H1 (cell line): ENCODE results near the gene ZNF516. TPM values are rescaled to one million over a fixed set of nuclear protein-coding genes. Genes with fewer than 3 reads are reported as not detected.

Source experiments
- BACH1 ChIP-seq: IDR thresholded peaks from 2 replicates; pipeline ENCODE4 v1.6.1; 2012; ENCODE audit warnings: low read length, improper control_type of control experiment
- BRCA1 ChIP-seq: IDR thresholded peaks from 2 replicates; pipeline ENCODE4 v1.6.1; 2012; ENCODE audit warnings: low read depth, low read length, improper control_type of control experiment
- CEBPB ChIP-seq: IDR thresholded peaks from 2 replicates; pipeline ENCODE4 v1.6.1; 2012; ENCODE audit warnings: low read depth, low read length
- CHD1 ChIP-seq: IDR thresholded peaks from 2 replicates; pipeline ENCODE4 v1.6.1; 2012; ENCODE audit warnings: low read depth, low read length, improper control_type of control experiment
- CHD2 ChIP-seq: IDR thresholded peaks from 2 replicates; pipeline ENCODE4 v1.6.1; 2012; ENCODE audit warnings: low read length, improper control_type of control experiment
- GABPA ChIP-seq: IDR thresholded peaks from 2 replicates; pipeline ENCODE4 v1.6.1; 2011; ENCODE audit warnings: mild to moderate bottlenecking, low read length, moderate library complexity, borderline replicate concordance; ENCODE audit not compliant: insufficient read depth
- JUN ChIP-seq: IDR thresholded peaks from 2 replicates; pipeline ENCODE4 v1.6.1; 2011; ENCODE audit warnings: low read depth, mild to moderate bottlenecking, improper control_type of control experiment, low read length
- POLR2A ChIP-seq, 2 experiments: IDR thresholded peaks; 1 replicate in 1 of 2; 2 replicates in 1 of 2; pipeline ENCODE4 v1.6.1; 2011; ENCODE audit warnings: low read depth in 2 of 2, low read length in 2 of 2, mild to moderate bottlenecking in 2 of 2; ENCODE audit errors: control extremely low read depth in 1 of 2
- POLR2AphosphoS5 ChIP-seq: IDR thresholded peaks from 2 replicates; pipeline ENCODE4 v1.6.1; 2011; ENCODE audit warnings: low read depth, low read length
- RAD21 ChIP-seq, 2 experiments: IDR thresholded peaks in 1 of 2; conservative IDR thresholded peaks in 1 of 2; 2 replicates each; pipeline ENCODE4 v1.6.1; 2011; ENCODE audit warnings: low read depth in 2 of 2, low read length in 2 of 2, improper control_type of control experiment in 1 of 2, inconsistent platforms in 1 of 2, mild to moderate bottlenecking in 1 of 2, moderate library complexity in 1 of 2
- RBBP5 ChIP-seq: IDR thresholded peaks from 2 replicates; pipeline ENCODE4 v1.7.1; 2012; ENCODE audit warnings: low read depth, mild to moderate bottlenecking, inconsistent platforms, low read length, moderate library complexity, borderline replicate concordance
- RXRA ChIP-seq: IDR thresholded peaks from 2 replicates; pipeline ENCODE4 v1.6.1; 2011; ENCODE audit warnings: low read depth, mild to moderate bottlenecking, low read length, moderate library complexity; ENCODE audit not compliant: insufficient read depth
- SIX5 ChIP-seq: IDR thresholded peaks from 2 replicates; pipeline ENCODE4 v1.6.1; 2011; ENCODE audit warnings: mild to moderate bottlenecking, low read depth, low read length
- SP2 ChIP-seq: IDR thresholded peaks from 2 replicates; pipeline ENCODE4 v1.6.1; 2012; ENCODE audit warnings: mild to moderate bottlenecking, low read length, inconsistent platforms
- SP4 ChIP-seq: IDR thresholded peaks from 2 replicates; pipeline ENCODE4 v1.6.1; 2012; ENCODE audit warnings: low read length, inconsistent platforms
- polyA plus RNA-seq, 7 experiments: library from polyadenylated mRNA; depleted of rRNA in 3 of 7; stranded (reverse) in 5 of 7; unstranded in 2 of 7; fragments of >200 nt in 5 of 7; fragments of 200-250 nt in 2 of 7; gene quantifications; 1 replicate in 5 of 7; 2 replicates in 1 of 7; 4 replicates in 1 of 7; pipeline versions ENCODE4 v1.2.1 to v1.2.3, GENCODE V29; 2011 to 2013; ENCODE audit warnings: missing spikeins in 2 of 7, mixed read lengths in 2 of 7
- total RNA-seq: library from RNA; stranded (reverse); fragmentation: NEBNext Ultra II Directional; extraction: Animal tissue kit (Norgen Biotek cat#: 25700); gene quantifications from 2 replicates; pipeline ENCODE4 v1.2.1, GENCODE V29; 2021
- TF ChIP-seq, protein P1 (sequence below), 3 experiments: IDR thresholded peaks; 1 replicate in 2 of 3; 2 replicates in 1 of 3; pipeline versions ENCODE4 v1.5.1 to v1.6.1; 2011; ENCODE audit warnings: low read length in 3 of 3, mild to moderate bottlenecking in 3 of 3, inconsistent platforms in 2 of 3, low read depth in 1 of 3, moderate library complexity in 1 of 3; ENCODE audit not compliant: insufficient read depth in 1 of 3; ENCODE audit errors: control extremely low read depth in 1 of 3
- TF ChIP-seq, protein P2 (sequence below): IDR thresholded peaks from 2 replicates; pipeline ENCODE4 v1.6.1; 2012; ENCODE audit warnings: low read length, inconsistent platforms
- TF ChIP-seq, protein P3 (sequence below): IDR thresholded peaks from 2 replicates; pipeline ENCODE4 v1.6.1; 2011; ENCODE audit warnings: low read depth, mild to moderate bottlenecking, low read length; ENCODE audit not compliant: insufficient read depth

The ZNF516 gene
- total and polyA plus RNA-seq, 2 of the 8 experiments (the other 6 are each of a cell fraction or from before 2014, with no cell fraction given) = 7.3 to 17.0 TPM

DNA sequence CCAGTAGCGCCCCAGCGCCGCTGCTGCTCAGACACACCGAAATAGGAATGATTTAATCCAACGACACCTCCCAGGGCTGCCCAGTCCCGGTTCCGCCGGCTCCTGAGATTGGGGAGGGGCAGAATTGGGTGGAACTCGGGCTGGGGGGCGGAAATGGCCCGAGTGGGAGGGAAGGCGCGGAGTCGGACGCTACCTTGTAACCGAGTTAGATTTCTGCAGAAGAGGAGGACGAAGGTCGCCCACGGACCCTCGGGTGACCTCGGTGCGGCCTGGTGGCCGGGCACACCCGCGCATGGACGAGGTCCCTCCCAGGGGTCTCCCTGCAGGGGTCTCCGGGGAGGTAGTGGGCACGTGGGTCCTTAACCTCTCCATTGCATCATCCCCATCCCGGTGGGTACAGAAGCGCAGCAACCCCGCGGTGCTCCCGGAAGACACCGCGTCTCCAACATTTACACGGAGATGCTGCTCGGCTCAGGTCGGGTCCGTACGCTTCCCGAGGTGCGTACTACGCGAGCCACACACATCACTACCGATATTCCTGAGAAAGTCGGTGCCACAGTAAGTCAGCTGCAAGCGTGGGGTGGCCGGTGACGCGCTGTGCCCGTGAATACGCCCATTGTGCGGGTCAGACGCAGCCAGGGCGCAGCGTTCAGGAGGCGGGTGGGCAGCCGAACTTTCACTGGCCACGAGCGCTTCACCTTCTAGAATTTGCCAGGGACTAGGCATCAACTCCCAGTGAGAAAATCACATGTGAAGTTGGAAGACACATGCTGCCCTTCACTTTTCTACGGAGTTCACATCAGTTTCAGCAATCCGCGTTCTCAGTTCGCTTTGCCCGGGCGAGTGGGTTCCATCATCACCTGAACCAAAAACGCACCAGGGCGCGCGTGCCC is 3.0 kb downstream of the ZNF516 start (continued):
- TF ChIP-seq BACH1 (no peak), CEBPB (peak; percentile 91), RXRA (no peak), GABPA (no peak), BRCA1 (no peak), POLR2AphosphoS5 (no peak; the same call in 1 of the 2 replicates), SIX5 (no peak), SP4 (no peak), CHD2 (no peak), SP2 (no peak), RAD21 (IDR thresholded peaks at IDR 0.05 in 1 of 2, conservative IDR thresholded peaks at IDR 0.05 in 1 of 2; ENCODE audit: low read depth in 2 of 2, low read length in 2 of 2) (no peak), CHD1 (no peak), POLR2A (IDR thresholded peaks at IDR 0.05; ENCODE audit: control extremely low read depth in 1 of 2, low read depth in 2 of 2, low read length in 2 of 2) (no peak), RBBP5 (no peak), JUN (no peak)
- TF ChIP-seq, protein P1, sequence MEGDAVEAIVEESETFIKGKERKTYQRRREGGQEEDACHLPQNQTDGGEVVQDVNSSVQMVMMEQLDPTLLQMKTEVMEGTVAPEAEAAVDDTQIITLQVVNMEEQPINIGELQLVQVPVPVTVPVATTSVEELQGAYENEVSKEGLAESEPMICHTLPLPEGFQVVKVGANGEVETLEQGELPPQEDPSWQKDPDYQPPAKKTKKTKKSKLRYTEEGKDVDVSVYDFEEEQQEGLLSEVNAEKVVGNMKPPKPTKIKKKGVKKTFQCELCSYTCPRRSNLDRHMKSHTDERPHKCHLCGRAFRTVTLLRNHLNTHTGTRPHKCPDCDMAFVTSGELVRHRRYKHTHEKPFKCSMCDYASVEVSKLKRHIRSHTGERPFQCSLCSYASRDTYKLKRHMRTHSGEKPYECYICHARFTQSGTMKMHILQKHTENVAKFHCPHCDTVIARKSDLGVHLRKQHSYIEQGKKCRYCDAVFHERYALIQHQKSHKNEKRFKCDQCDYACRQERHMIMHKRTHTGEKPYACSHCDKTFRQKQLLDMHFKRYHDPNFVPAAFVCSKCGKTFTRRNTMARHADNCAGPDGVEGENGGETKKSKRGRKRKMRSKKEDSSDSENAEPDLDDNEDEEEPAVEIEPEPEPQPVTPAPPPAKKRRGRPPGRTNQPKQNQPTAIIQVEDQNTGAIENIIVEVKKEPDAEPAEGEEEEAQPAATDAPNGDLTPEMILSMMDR (IDR thresholded peaks at IDR 0.05; ENCODE audit: control extremely low read depth in 1 of 3, insufficient read depth in 1 of 3, low read depth in 1 of 3, low read length in 3 of 3) = no peak
- TF ChIP-seq, protein P2, sequence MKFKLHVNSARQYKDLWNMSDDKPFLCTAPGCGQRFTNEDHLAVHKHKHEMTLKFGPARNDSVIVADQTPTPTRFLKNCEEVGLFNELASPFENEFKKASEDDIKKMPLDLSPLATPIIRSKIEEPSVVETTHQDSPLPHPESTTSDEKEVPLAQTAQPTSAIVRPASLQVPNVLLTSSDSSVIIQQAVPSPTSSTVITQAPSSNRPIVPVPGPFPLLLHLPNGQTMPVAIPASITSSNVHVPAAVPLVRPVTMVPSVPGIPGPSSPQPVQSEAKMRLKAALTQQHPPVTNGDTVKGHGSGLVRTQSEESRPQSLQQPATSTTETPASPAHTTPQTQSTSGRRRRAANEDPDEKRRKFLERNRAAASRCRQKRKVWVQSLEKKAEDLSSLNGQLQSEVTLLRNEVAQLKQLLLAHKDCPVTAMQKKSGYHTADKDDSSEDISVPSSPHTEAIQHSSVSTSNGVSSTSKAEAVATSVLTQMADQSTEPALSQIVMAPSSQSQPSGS = no peak
- TF ChIP-seq, protein P3, sequence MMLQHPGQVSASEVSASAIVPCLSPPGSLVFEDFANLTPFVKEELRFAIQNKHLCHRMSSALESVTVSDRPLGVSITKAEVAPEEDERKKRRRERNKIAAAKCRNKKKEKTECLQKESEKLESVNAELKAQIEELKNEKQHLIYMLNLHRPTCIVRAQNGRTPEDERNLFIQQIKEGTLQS = no peak
